HepG2 (cell line): ENCODE measurements around the gene WNK2. TPM values are rescaled to one million over a fixed set of nuclear protein-coding genes. Genes with fewer than 3 reads are reported as not detected.
A peak's percentile ranks its signal among the peaks of the same experiment; 100 is the strongest.

ENCODE experiments used
- AHDC1 ChIP-seq: sonication (generic); formaldehyde crosslinking; IDR thresholded peaks from 2 replicates; pipeline ENCODE4 v1.5.1; 2020; ENCODE audit warnings: mild to moderate bottlenecking, missing genetic modification reagents, borderline replicate concordance
- DZIP1 ChIP-seq: sonication (generic); formaldehyde crosslinking; IDR thresholded peaks from 2 replicates; pipeline ENCODE4 v1.5.0; 2020; ENCODE audit warnings: mild to moderate bottlenecking, missing genetic modification reagents
- HNRNPL ChIP-seq: fragments of 200-400 bp; formaldehyde crosslinking; IDR thresholded peaks from 2 replicates; pipeline ENCODE4 v1.6.1; 2017; ENCODE audit warnings: mild to moderate bottlenecking, low read depth, low read length
- KDM3A ChIP-seq: IDR thresholded peaks from 2 replicates; pipeline ENCODE4 v1.6.1; 2018; ENCODE audit warnings: low read depth, missing compliant biosample characterization
- NFE2L1 ChIP-seq: sonication (generic); formaldehyde crosslinking; IDR thresholded peaks from 2 replicates; pipeline ENCODE4 v1.4.0; 2020; ENCODE audit warnings: missing genetic modification reagents, mild to moderate bottlenecking, borderline replicate concordance
- REXO4 ChIP-seq: sonication (generic); formaldehyde crosslinking; IDR thresholded peaks from 2 replicates; pipeline ENCODE4 v1.8.0; 2022; ENCODE audit warnings: missing genetic modification reagents, mild to moderate bottlenecking, borderline replicate concordance
- UBTF ChIP-seq: sonication (generic); formaldehyde crosslinking; IDR thresholded peaks from 2 replicates; pipeline ENCODE4 v1.4.0; 2020; ENCODE audit warnings: mild to moderate bottlenecking, missing genetic modification reagents
- ZBTB7A ChIP-seq: sonication (generic); formaldehyde crosslinking; IDR thresholded peaks from 2 replicates; pipeline ENCODE4 v1.8.0; 2022; ENCODE audit warnings: mild to moderate bottlenecking, missing genetic modification reagents
- ZNF205 ChIP-seq: IDR thresholded peaks from 2 replicates; pipeline ENCODE4 v1.6.1; 2018; ENCODE audit warnings: missing biosample characterization, missing genetic modification reagents
- ZNF501 ChIP-seq: sonication (generic); formaldehyde crosslinking; IDR thresholded peaks from 2 replicates; pipeline ENCODE4 v1.5.1; 2020; ENCODE audit warnings: mild to moderate bottlenecking, moderate library complexity, missing genetic modification reagents
- polyA plus RNA-seq, 8 experiments: library from polyadenylated mRNA; depleted of rRNA in 3 of 8; stranded (reverse) in 7 of 8; unstranded in 1 of 8; fragments of >200 nt; fragmentation: Illumina TruSeq in 4 of 8; extraction: Trizol in 4 of 8; gene quantifications; 2 replicates each; pipeline versions ENCODE4 v1.2.1 to v1.2.3, GENCODE V29; 2011 to 2016; ENCODE audit warnings: low read depth in 4 of 8, missing spikeins in 1 of 8, mixed read lengths in 1 of 8; ENCODE audit not compliant: insufficient read depth in 1 of 8
- total RNA-seq, 5 experiments: library from RNA; depleted of rRNA; stranded (reverse); fragments of >200 nt; fragmentation: Illumina TruSeq; extraction: Trizol; gene quantifications; 2 replicates each; pipeline ENCODE4 v1.2.3, GENCODE V29; 2016; ENCODE audit warnings: low read depth in 1 of 5
- TF ChIP-seq, protein P1 (sequence below): sonication (generic); formaldehyde crosslinking; IDR thresholded peaks from 2 replicates; pipeline ENCODE4 v1.4.0; 2020; ENCODE audit warnings: missing genetic modification reagents
- TF ChIP-seq, protein P2 (sequence below): sonication (generic); formaldehyde crosslinking; IDR thresholded peaks from 2 replicates; pipeline ENCODE4 v1.9.0; 2022; ENCODE audit warnings: missing genetic modification reagents, mild to moderate bottlenecking, borderline replicate concordance

The WNK2 gene
- total and polyA plus RNA-seq, 2 of the 13 experiments (the other 11 are each of a cell fraction or from before 2014, with no cell fraction given) = 10.5 to 12.0 TPM

DNA sequence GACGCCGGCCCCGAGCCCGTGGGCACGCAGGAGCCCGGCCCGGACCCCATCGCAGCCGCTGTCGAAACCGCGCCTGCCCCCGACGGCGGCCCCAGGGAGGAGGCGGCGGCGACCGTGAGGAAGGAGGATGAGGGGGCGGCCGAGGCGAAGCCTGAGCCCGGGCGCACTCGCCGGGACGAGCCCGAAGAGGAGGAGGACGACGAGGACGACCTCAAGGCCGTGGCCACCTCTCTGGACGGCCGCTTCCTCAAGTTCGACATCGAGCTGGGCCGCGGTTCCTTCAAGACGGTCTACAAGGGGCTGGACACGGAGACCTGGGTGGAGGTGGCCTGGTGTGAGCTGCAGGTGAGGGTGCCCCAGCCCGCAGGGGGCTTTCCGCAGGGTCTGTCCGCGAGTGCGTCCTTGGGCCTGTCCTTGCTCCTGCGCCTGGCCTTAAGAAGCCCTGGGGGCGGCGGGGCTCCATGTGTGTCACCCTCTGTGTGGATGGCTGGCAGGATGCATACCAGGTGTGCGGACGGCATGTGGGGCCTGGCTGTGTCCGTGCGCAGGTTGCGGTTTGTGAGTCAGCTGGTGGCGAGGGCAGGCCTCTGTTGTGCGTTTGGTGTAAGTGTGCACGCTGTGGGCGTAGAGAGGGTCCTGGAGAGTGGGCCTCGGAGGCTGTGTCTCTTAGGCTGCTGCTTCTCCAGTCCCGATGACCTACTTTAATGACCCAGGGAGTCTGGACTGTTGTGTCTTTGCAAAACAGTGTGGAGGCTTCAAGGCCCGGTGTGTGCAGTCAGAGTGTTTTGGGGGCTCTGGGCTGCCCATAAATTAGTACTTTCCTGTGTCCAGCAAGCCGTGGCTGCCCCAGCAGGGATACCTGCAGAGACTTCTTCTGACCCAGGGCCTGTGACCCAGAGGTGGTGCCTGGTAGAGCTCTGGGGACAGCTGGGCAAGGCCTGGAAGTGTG is 1.6 kb downstream of the WNK2 start (continued):
- 0 out of 2 replicates have a peak, but pooled peaks have one; percentile 46 for TF ChIP-seq DZIP1 (CRISPR knock-in tag)
- no peak for TF ChIP-seq UBTF (CRISPR knock-in tag)
- TF ChIP-seq REXO4 (CRISPR knock-in tag) = no peak
- 0 out of 2 replicates have a peak, but pooled peaks have one; percentile 27 for TF ChIP-seq ZNF501 (CRISPR knock-in tag)
- TF ChIP-seq AHDC1 (CRISPR knock-in tag) = no peak
- TF ChIP-seq ZNF205 (CRISPR knock-in tag) = no peak
- no peak for TF ChIP-seq KDM3A (CRISPR knock-in tag)
- TF ChIP-seq NFE2L1 (CRISPR knock-in tag) = 0 out of 2 replicates have a peak, but pooled peaks have one; percentile 24
- TF ChIP-seq, protein P1, sequence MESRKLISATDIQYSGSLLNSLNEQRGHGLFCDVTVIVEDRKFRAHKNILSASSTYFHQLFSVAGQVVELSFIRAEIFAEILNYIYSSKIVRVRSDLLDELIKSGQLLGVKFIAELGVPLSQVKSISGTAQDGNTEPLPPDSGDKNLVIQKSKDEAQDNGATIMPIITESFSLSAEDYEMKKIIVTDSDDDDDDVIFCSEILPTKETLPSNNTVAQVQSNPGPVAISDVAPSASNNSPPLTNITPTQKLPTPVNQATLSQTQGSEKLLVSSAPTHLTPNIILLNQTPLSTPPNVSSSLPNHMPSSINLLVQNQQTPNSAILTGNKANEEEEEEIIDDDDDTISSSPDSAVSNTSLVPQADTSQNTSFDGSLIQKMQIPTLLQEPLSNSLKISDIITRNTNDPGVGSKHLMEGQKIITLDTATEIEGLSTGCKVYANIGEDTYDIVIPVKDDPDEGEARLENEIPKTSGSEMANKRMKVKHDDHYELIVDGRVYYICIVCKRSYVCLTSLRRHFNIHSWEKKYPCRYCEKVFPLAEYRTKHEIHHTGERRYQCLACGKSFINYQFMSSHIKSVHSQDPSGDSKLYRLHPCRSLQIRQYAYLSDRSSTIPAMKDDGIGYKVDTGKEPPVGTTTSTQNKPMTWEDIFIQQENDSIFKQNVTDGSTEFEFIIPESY (CRISPR knock-in tag) = peak; percentile 86
- 0 out of 2 replicates have a peak, but pooled peaks have one; percentile 45 for TF ChIP-seq ZBTB7A (CRISPR knock-in tag)
- TF ChIP-seq, protein P2, sequence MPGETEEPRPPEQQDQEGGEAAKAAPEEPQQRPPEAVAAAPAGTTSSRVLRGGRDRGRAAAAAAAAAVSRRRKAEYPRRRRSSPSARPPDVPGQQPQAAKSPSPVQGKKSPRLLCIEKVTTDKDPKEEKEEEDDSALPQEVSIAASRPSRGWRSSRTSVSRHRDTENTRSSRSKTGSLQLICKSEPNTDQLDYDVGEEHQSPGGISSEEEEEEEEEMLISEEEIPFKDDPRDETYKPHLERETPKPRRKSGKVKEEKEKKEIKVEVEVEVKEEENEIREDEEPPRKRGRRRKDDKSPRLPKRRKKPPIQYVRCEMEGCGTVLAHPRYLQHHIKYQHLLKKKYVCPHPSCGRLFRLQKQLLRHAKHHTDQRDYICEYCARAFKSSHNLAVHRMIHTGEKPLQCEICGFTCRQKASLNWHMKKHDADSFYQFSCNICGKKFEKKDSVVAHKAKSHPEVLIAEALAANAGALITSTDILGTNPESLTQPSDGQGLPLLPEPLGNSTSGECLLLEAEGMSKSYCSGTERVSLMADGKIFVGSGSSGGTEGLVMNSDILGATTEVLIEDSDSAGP (CRISPR knock-in tag) = peak; percentile 14; the same call in 1 of the 2 replicates
- TF ChIP-seq HNRNPL = peak; percentile 49; the same call in 1 of the 2 replicates
